HEK293T (cell line): ENCODE data around the gene CFDP1.

Experiments used
- CTCF ChIA-PET: fragments of 350-600 bp; formaldehyde crosslinking; extraction: SDS; loops from one replicate; lab custom pipeline; 2021; ENCODE audit warnings: antibody characterized with exemption, inconsistent platforms; lab: Yijun Ruan, JAX
- POLR2A ChIA-PET: fragments of 350-600 bp; formaldehyde crosslinking; extraction: SDS; loops from one replicate; lab custom pipeline; 2020; ENCODE audit warnings: antibody characterized with exemption, inconsistent platforms; lab: Yijun Ruan, JAX
- DNase-seq: peaks from one replicate; pipeline ENCODE4 v3.0.0; 2012; ENCODE audit warnings: mixed read lengths; ENCODE audit errors: extremely low spot score
- ARNT ChIP-seq: fragments of 450-650 bp; IDR thresholded peaks from 2 replicates; pipeline ENCODE4 v1.6.1; 2017; ENCODE audit warnings: mild to moderate bottlenecking
- BHLHE40 ChIP-seq: fragments of 450-650 bp; IDR thresholded peaks from 2 replicates; pipeline ENCODE4 v1.6.1; 2016; ENCODE audit warnings: mild to moderate bottlenecking, moderate library complexity, borderline replicate concordance
- CTBP1 ChIP-seq: fragments of 450-650 bp; IDR thresholded peaks from 2 replicates; pipeline ENCODE4 v1.6.1; 2016; ENCODE audit warnings: borderline replicate concordance
- ELF4 ChIP-seq: fragments of 450-650 bp; IDR thresholded peaks from 2 replicates; pipeline ENCODE4 v1.6.1; 2017; ENCODE audit warnings: antibody characterized with exemption
- FOXA1 ChIP-seq: fragments of 450-650 bp; IDR thresholded peaks from 2 replicates; pipeline ENCODE4 v1.6.1; 2016; ENCODE audit warnings: mild to moderate bottlenecking
- FOXK2 ChIP-seq: fragments of 450-650 bp; IDR thresholded peaks from 2 replicates; pipeline ENCODE4 v1.6.1; 2016; ENCODE audit warnings: mild to moderate bottlenecking
- FOXM1 ChIP-seq: fragments of 450-650 bp; IDR thresholded peaks from 2 replicates; pipeline ENCODE4 v1.6.1; 2017; ENCODE audit warnings: mild to moderate bottlenecking, borderline replicate concordance
- HDGF ChIP-seq: fragments of 450-650 bp; IDR thresholded peaks from 2 replicates; pipeline ENCODE4 v1.6.1; 2017; ENCODE audit warnings: antibody characterized with exemption, borderline replicate concordance
- L3MBTL2 ChIP-seq: fragments of 450-650 bp; conservative IDR thresholded peaks from 2 replicates; pipeline ENCODE4 v1.6.1; 2016; ENCODE audit warnings: mild to moderate bottlenecking
- LEF1 ChIP-seq: fragments of 450-650 bp; IDR thresholded peaks from 2 replicates; pipeline ENCODE4 v1.6.1; 2017; ENCODE audit warnings: mild to moderate bottlenecking, borderline replicate concordance
- NFRKB ChIP-seq: fragments of 450-650 bp; IDR thresholded peaks from 2 replicates; pipeline ENCODE4 v1.6.1; 2016; ENCODE audit warnings: mild to moderate bottlenecking, moderate library complexity
- SP1 ChIP-seq: fragments of 450-650 bp; IDR thresholded peaks from 2 replicates; pipeline ENCODE4 v1.6.1; 2017
- SUZ12 ChIP-seq: fragments of 450-650 bp; IDR thresholded peaks from 2 replicates; pipeline ENCODE4 v1.6.1; 2016; ENCODE audit warnings: mild to moderate bottlenecking
- TARDBP ChIP-seq: fragments of 450-650 bp; IDR thresholded peaks from 2 replicates; pipeline ENCODE4 v1.6.1; 2016
- ZNF384 ChIP-seq: fragments of 450-650 bp; IDR thresholded peaks from 2 replicates; pipeline ENCODE4 v1.6.1; 2016
- TF ChIP-seq, protein P1 (sequence below): fragments of 450-650 bp; IDR thresholded peaks from 2 replicates; pipeline ENCODE4 v1.6.1; 2016

CFDP1 gene

DNA sequence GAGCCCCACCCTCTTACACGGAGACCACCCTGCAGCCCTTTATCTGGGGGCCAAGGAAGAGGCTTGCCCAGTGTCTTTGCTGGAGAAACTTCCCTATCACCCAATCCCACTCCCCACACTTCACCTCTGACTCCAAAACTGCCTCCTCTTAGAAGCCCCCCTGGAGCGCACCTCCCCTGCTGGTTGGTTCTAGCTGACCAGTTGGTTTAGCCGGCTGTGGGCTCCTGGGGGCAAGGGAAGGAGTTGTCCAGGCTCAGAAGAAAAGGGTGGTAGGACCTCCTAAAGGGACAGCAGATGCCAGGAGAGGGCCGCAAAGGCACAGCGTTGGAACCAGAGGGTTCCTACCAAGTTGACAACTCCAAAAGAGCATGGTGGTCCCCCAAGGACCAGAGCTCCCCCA, 183.9 kb downstream of the CFDP1 start:
- POLR2A ChIA-PET, result interaction anchor here (1.1 kb wide), 1 partner anchor 214 kb away, joined by 3 read pairs; the partner anchor contains the start of gene TMEM170A
- no peak for DNase-seq
- TF ChIP-seq FOXM1, result no peak
- TF ChIP-seq FOXA1, result no peak
- no peak for TF ChIP-seq NFRKB
- no peak for TF ChIP-seq L3MBTL2
- no peak for TF ChIP-seq FOXK2
- no peak for TF ChIP-seq SP1
- TF ChIP-seq CTBP1, result no peak
- no peak for TF ChIP-seq LEF1
- TF ChIP-seq SUZ12, result no peak
- no peak for TF ChIP-seq ARNT
- TF ChIP-seq TARDBP, result no peak
- TF ChIP-seq, protein P1, sequence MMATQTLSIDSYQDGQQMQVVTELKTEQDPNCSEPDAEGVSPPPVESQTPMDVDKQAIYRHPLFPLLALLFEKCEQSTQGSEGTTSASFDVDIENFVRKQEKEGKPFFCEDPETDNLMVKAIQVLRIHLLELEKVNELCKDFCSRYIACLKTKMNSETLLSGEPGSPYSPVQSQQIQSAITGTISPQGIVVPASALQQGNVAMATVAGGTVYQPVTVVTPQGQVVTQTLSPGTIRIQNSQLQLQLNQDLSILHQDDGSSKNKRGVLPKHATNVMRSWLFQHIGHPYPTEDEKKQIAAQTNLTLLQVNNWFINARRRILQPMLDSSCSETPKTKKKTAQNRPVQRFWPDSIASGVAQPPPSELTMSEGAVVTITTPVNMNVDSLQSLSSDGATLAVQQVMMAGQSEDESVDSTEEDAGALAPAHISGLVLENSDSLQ, result no peak
- no peak for TF ChIP-seq ZNF384
- CTCF ChIA-PET, result no interaction called here

DNA sequence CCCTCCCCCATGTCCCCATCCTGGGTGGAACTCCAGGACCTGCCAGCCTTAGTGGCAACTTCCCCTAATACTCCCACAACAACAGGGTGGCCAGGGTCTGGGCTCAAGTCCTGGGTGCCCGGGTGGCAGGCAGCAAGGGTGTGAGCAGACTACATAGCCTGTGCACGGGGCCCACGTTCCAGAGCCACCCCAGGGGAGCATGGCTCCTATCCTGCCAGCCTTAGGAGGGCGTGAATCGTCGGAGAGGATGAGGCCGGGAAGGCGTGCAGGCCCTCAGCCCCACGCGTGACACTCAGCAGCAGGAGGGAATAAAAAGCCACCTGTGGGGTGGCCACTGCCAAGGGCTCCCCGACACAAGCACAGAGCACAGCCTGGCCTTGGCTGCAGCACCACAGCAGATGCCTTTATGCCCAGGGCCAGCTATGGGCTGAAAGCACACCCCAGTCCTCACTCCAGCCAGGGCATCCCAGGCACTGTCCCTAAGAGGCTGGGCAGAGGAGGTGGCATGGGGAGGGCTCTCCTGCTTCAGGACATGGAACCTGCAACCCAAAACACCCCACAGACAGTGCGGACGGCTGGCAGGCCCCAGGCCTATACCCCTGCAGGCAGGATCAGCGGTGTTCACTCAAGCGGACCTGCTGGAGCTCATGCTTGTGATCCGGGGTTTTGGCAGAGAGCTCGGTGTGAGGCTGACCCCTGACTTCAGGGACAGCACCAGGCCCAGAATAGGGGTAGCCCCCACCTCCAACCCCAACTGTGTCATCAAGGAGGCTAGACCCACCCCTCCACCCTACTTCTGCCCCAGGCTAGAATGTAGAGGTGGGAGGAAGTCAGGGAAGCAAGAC, 184.5 kb downstream of the CFDP1 start:
- CTCF ChIA-PET, result no interaction called here
- POLR2A ChIA-PET, result no interaction called here
- TF ChIP-seq NFRKB, result no peak
- TF ChIP-seq ARNT, result no peak
- TF ChIP-seq HDGF, result no peak
- no peak for TF ChIP-seq LEF1
- TF ChIP-seq CTBP1, result no peak
- no peak for TF ChIP-seq SUZ12
- no peak for TF ChIP-seq TARDBP
- no peak for DNase-seq

DNA sequence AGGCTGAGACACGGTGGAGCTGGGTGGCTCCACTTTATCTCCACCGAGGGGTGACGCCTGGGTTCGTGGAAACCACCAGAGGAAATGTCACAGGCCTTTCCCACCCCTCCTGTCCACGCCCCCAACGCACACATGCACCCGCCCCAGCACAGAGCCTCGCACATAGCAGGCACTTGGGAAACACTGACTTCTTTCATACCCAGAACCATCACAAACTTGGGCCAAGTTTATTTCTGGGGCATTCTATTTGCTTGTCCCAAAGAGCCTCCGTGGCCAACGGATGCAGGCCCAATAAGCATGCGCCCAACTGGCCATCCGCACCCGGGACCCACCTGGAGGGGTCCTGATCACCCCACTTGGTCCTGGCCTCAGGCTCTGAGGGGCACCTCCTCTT, 185.2 kb downstream of the CFDP1 start:
- TF ChIP-seq CTBP1 (no peak), TARDBP (no peak), FOXA1 (no peak), ARNT (no peak), FOXM1 (no peak), SP1 (no peak), SUZ12 (no peak), FOXK2 (no peak)
- TF ChIP-seq, protein P1, result no peak
- ChIA-PET CTCF (interaction anchor here (1.5 kb wide), 1 partner anchor 14 kb away, joined by 3 read pairs; no protein-coding TSS in a partner anchor), POLR2A (no interaction called here)
- DNase-seq, result no peak

DNA sequence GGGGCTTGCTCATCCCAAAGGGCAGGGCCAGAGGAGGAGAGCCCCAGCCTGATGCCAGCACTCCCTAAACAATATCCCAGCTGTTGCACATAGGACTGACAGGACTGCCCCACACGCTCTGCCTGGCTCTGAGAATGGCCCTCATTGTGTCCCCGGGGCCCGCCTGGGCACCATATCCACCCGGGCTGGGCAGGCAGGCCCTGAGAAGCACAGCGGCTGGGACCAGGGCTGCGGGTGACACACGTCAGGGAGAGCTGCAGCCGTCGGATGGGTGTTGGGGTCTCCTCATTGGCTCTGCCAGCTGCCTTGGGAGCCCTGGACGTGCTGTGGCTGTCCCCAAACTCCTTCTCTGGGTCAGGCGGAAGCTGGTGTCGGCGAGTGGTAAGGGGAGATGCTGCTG, 186.1 kb downstream of the CFDP1 start:
- CTCF ChIA-PET, result interaction anchor here (0.5 to 1.5 kb wide), 2 partner anchors 13 to 182 kb away, joined by 3 read pairs; no protein-coding TSS in a partner anchor
- POLR2A ChIA-PET, result no interaction called here
- no peak for DNase-seq

DNA sequence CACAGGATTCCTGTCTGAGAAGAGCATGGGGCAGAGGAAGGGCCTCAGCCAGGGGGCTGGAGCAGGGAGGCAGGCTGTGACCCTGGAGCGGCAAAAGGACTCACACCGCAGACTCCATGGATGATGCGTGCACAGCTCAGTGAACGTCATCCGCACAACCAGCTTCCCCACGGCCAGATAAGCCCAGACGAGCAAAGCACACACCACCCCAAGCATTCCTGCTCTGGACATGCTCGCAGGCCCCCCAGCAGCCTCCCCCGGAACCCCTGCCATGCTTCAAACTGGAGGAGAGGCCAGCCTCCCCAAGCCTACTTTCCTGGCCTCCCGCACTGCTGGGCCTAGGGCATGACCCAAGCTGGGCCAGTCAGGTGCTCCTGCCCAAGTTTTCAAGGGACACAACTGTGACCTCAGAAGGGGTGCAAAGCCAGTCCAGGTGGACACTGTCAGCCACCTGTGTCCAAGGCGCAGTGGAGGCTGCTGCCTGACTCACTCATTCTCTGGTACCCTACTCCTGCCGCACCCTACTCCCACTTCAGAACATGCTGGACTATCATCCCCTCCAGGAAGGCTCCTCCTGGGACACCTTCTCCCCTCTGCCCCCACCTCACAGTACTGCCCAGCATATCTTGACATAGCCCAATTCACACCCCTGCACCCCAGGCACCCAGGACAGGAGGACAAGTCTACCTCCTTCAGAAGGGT, 186.6 kb downstream of the CFDP1 start:
- no peak for DNase-seq
- no peak for TF ChIP-seq FOXM1
- no peak for TF ChIP-seq NFRKB
- no peak for TF ChIP-seq ELF4
- TF ChIP-seq SP1, result no peak
- TF ChIP-seq HDGF, result no peak
- ChIA-PET CTCF (interaction anchor here (1.5 kb wide), 1 partner anchor 13 kb away, joined by 3 read pairs; no protein-coding TSS in a partner anchor), POLR2A (interaction anchor here (1.1 kb wide), 1 partner anchor 8 kb away, joined by 3 read pairs; no protein-coding TSS in a partner anchor)

More for the DNA sequence above, 186.1 kb downstream of the CFDP1 start:
- TF ChIP-seq LEF1 (no peak), L3MBTL2 (no peak), TARDBP (no peak), HDGF (no peak), FOXA1 (no peak), ZNF384 (no peak), ELF4 (no peak), ARNT (no peak), FOXM1 (no peak), SP1 (no peak), NFRKB (no peak), BHLHE40 (no peak), CTBP1 (no peak), SUZ12 (no peak), FOXK2 (no peak)
- TF ChIP-seq, protein P1, result no peak
